ENCODE data around the gene GRIK4. TPM values are rescaled to one million over a fixed set of nuclear protein-coding genes. Genes with fewer than 3 reads are reported as not detected.

GRIK4 gene
- total RNA-seq, 2 experiments from 2014 or later, result 0.06 TPM; not detected in 1

GRCh38 chr11:120651836-120652235 is 140.3 kb downstream of the GRIK4 start:
- no peaks in the 10 kb centered on the region for H3K36me3 ChIP-seq (ENCODE audit: insufficient read depth, low read length)

DNA sequence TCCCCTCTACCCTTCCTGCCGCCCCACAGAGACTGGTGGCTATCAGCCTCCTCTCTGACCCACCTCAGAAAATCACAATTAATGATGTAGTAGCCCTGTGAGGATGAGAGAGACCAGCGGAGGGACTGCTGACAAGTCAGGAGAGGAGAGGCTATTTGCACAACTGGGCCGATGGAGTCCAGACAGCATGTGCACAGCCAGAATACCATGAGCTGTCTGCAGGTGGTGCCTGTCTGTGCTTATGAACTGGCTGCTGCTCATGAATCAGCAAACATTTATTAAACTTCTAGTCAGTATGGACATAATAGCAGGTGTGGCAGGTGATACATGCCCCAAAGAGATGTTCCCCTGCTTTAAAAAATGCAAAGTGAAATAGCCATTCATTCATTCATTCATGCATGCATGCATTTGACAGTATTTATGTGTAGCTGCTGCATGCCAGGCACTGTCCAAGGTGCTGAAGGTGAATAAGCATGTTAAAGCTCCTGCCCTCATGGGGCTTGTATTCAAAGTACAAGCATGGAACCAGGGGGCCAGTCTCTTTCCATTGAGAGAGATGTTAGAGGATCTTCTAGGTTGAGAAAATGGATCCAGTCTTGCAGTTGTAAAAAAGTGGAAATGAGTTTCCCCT is 141.3 kb downstream of the GRIK4 start:
- no peaks in the 10 kb centered on the region for H4K20me1 ChIP-seq (ENCODE audit: insufficient read depth, low read length)
- no peaks in the 10 kb centered on the region for H3K9me2 ChIP-seq (ENCODE audit: insufficient read depth, low read length)
- DNase-seq (ENCODE audit: low spot score), result peak; percentile 33
- POLR2A ChIA-PET, result no interaction called here
- no peak overlapping the region for H2AFZ ChIP-seq (ENCODE audit: low read length)
- H3K36me3 ChIP-seq (ENCODE audit: insufficient read depth, low read length), result no peaks in the 10 kb centered on the region
- intact Hi-C loops (cut with micrococcal nuclease; ENCODE audit: unreplicated experiment), result no loop called here
- H3K9me3 ChIP-seq (ENCODE audit: low read length), result no peaks in the 10 kb centered on the region
- peaks cover 5% of the 10 kb centered on the region for H3K4me1 ChIP-seq (ENCODE audit: insufficient read depth, low read length, poor library complexity, severe bottlenecking)
- no TSS peak for BruUV-seq (replicated peaks)
- H3K27ac ChIP-seq (ENCODE audit: low read depth, low read length, poor library complexity, severe bottlenecking), result no peak overlapping the region
- CTCF ChIA-PET (ENCODE audit: unreplicated experiment), result no interaction called here
- no peak overlapping the region for H3K4me3 ChIP-seq (ENCODE audit: low read depth, low read length, poor library complexity, severe bottlenecking)
- H3K79me2 ChIP-seq (ENCODE audit: insufficient read depth, low read depth, low read length), result no peaks in the 10 kb centered on the region
- H3K4me2 ChIP-seq (ENCODE audit: low read length), result no peak overlapping the region
- TF ChIP-seq EZH2phosphoT487 (IDR thresholded peaks at IDR 0.05; ENCODE audit: borderline replicate concordance, low read depth, low read length) (no peak), CTCF (conservative IDR thresholded peaks at IDR 0.05; ENCODE audit: low read length) (0 out of 2 replicates have a peak, but pooled peaks have one; percentile 27)

More at GRCh38 chr11:120651836-120652235, 140.3 kb downstream of the GRIK4 start:
- Histone ChIP-seq H3K4me2 (ENCODE audit: low read length) (no peak overlapping the region), H3K9me3 (ENCODE audit: low read length) (no peaks in the 10 kb centered on the region), H4K20me1 (ENCODE audit: insufficient read depth, low read length) (no peaks in the 10 kb centered on the region), H3K27ac (ENCODE audit: low read depth, low read length, poor library complexity, severe bottlenecking) (no peak overlapping the region), H3K79me2 (ENCODE audit: insufficient read depth, low read depth, low read length) (no peaks in the 10 kb centered on the region), H2AFZ (ENCODE audit: low read length) (no peak overlapping the region), H3K4me3 (ENCODE audit: low read depth, low read length, poor library complexity, severe bottlenecking) (no peak overlapping the region), H3K9me2 (ENCODE audit: insufficient read depth, low read length) (no peaks in the 10 kb centered on the region), H3K4me1 (ENCODE audit: insufficient read depth, low read length, poor library complexity, severe bottlenecking) (no peaks in the 10 kb centered on the region)
- no TSS peak for BruUV-seq (replicated peaks)
- intact Hi-C loops (cut with micrococcal nuclease; ENCODE audit: unreplicated experiment), result no loop called here
- no peak for DNase-seq (ENCODE audit: low spot score)
- no peak for TF ChIP-seq EZH2phosphoT487 (IDR thresholded peaks at IDR 0.05; ENCODE audit: borderline replicate concordance, low read depth, low read length)
- TF ChIP-seq CTCF (conservative IDR thresholded peaks at IDR 0.05; ENCODE audit: low read length), result no peak
- ChIA-PET CTCF (ENCODE audit: unreplicated experiment) (no interaction called here), POLR2A (no interaction called here)

GRCh38 chr11:120655589-120655988 is 144.0 kb downstream of the GRIK4 start:
- intact Hi-C loops (cut with micrococcal nuclease; ENCODE audit: unreplicated experiment), result no loop called here
- CTCF ChIA-PET (ENCODE audit: unreplicated experiment), result interaction anchor here (0.6 kb wide), 1 partner anchor 60 kb away, joined by 3 read pairs; no protein-coding TSS in a partner anchor
- H3K4me3 ChIP-seq (ENCODE audit: low read depth, low read length, poor library complexity, severe bottlenecking), result no peak overlapping the region
- DNase-seq (ENCODE audit: low spot score), result no peak
- H3K4me2 ChIP-seq (ENCODE audit: low read length), result no peak overlapping the region
- H3K9me2 ChIP-seq (ENCODE audit: insufficient read depth, low read length), result no peaks in the 10 kb centered on the region
- POLR2A ChIA-PET, result interaction anchor here (0.6 kb wide), 1 partner anchor 1080 kb away, joined by 3 read pairs; no protein-coding TSS in a partner anchor
- H3K9me3 ChIP-seq (ENCODE audit: low read length), result no peaks in the 10 kb centered on the region
- H4K20me1 ChIP-seq (ENCODE audit: insufficient read depth, low read length), result no peaks in the 10 kb centered on the region
- H3K36me3 ChIP-seq (ENCODE audit: insufficient read depth, low read length), result no peaks in the 10 kb centered on the region
- peaks cover 26% of the 10 kb centered on the region for H3K4me1 ChIP-seq (ENCODE audit: insufficient read depth, low read length, poor library complexity, severe bottlenecking)
- no TSS peak for BruUV-seq (replicated peaks)
- no peaks in the 10 kb centered on the region for H3K79me2 ChIP-seq (ENCODE audit: insufficient read depth, low read depth, low read length)
- H2AFZ ChIP-seq (ENCODE audit: low read length), result no peak overlapping the region
- H3K27ac ChIP-seq (ENCODE audit: low read depth, low read length, poor library complexity, severe bottlenecking), result no peak overlapping the region
- TF ChIP-seq CTCF (conservative IDR thresholded peaks at IDR 0.05; ENCODE audit: low read length), result no peak
- TF ChIP-seq EZH2phosphoT487 (IDR thresholded peaks at IDR 0.05; ENCODE audit: borderline replicate concordance, low read depth, low read length), result no peak

All from OCI-LY7 (cell line).